Neuronal stem cell (in vitro differentiated cells): Measurements from ENCODE around the gene MKNK2.

Source experiments
- DNase-seq: peaks from one replicate; pipeline ENCODE4 v3.0.0-alpha.2; 2013; ENCODE audit warnings: low spot score
- H2AFZ ChIP-seq: one replicate; pipeline ENCODE4 v1.6.1; 2013; ENCODE audit warnings: mild to moderate bottlenecking, low read length, inconsistent platforms
- H2AK5ac ChIP-seq: 2 replicates; pipeline ENCODE4 v1.6.1; 2013; ENCODE audit warnings: low read depth, mild to moderate bottlenecking, inconsistent platforms, low read length, moderate library complexity, mixed read lengths
- H2BK120ac ChIP-seq: 2 replicates; pipeline ENCODE4 v1.6.1; 2013; ENCODE audit warnings: low read depth, mild to moderate bottlenecking, inconsistent platforms, low read length, moderate library complexity, mixed read lengths
- H2BK12ac ChIP-seq: one replicate; pipeline ENCODE4 v1.6.1; 2013; ENCODE audit warnings: low read length, inconsistent platforms
- H2BK15ac ChIP-seq: 2 replicates; pipeline ENCODE4 v1.6.1; 2013; ENCODE audit warnings: mild to moderate bottlenecking, low read length, inconsistent platforms, mixed read lengths
- H2BK5ac ChIP-seq: one replicate; pipeline ENCODE4 v1.6.1; 2013; ENCODE audit warnings: inconsistent platforms, mild to moderate bottlenecking, low read length, moderate library complexity
- H3K14ac ChIP-seq: one replicate; pipeline ENCODE4 v1.6.1; 2013; ENCODE audit warnings: low read length, inconsistent platforms
- H3K18ac ChIP-seq: 2 replicates; pipeline ENCODE4 v1.6.1; 2013; ENCODE audit warnings: low read length, inconsistent platforms
- H3K23ac ChIP-seq: 2 replicates; pipeline ENCODE4 v1.6.1; 2013; ENCODE audit warnings: low read depth, mild to moderate bottlenecking, mixed read lengths, low read length, inconsistent platforms; ENCODE audit not compliant: poor library complexity
- H3K27ac ChIP-seq: replicated peaks from 3 replicates; pipeline ENCODE4 v1.5.1; 2013; ENCODE audit warnings: low read length, inconsistent platforms
- H3K27me3 ChIP-seq, 3 experiments: 2 replicates each; pipeline ENCODE4 v1.6.1; 2013; ENCODE audit warnings: low read length in 3 of 3, mild to moderate bottlenecking in 2 of 3, inconsistent platforms in 1 of 3, low read depth in 1 of 3, mixed read lengths in 1 of 3, moderate library complexity in 1 of 3; ENCODE audit not compliant: control insufficient read depth in 3 of 3, insufficient read depth in 3 of 3
- H3K36me3 ChIP-seq, 2 donors: replicated peaks in 1 of 2; 2 replicates each; pipeline ENCODE4 v1.6.1; 2013; ENCODE audit warnings: low read length in 2 of 2; ENCODE audit not compliant: control insufficient read depth in 2 of 2, insufficient read depth in 2 of 2
- H3K4ac ChIP-seq: 2 replicates; pipeline ENCODE4 v1.6.1; 2013; ENCODE audit warnings: inconsistent platforms, mild to moderate bottlenecking, low read length, moderate library complexity
- H3K4me1 ChIP-seq, 2 donors: 1 replicate in 1 of 2; 2 replicates in 1 of 2; pipeline ENCODE4 v1.6.1; 2013; ENCODE audit warnings: low read length in 2 of 2, low read depth in 1 of 2; ENCODE audit not compliant: control insufficient read depth in 2 of 2, insufficient read depth in 1 of 2
- H3K4me2 ChIP-seq: one replicate; pipeline ENCODE4 v1.6.1; 2013; ENCODE audit warnings: mild to moderate bottlenecking, low read length, inconsistent platforms; ENCODE audit not compliant: insufficient read depth, poor library complexity, severe bottlenecking
- H3K4me3 ChIP-seq, 2 donors: 2 replicates each; pipeline ENCODE4 v1.5.1; 2013; ENCODE audit warnings: low read length in 2 of 2, mild to moderate bottlenecking in 2 of 2, inconsistent platforms in 1 of 2, moderate library complexity in 1 of 2
- H3K79me1 ChIP-seq: one replicate; pipeline ENCODE4 v1.6.1; 2013; ENCODE audit warnings: low read depth, mild to moderate bottlenecking, inconsistent platforms, low read length, moderate library complexity
- H3K9ac ChIP-seq: one replicate; pipeline ENCODE4 v1.6.1; 2013; ENCODE audit warnings: mild to moderate bottlenecking, low read depth, low read length, inconsistent platforms; ENCODE audit not compliant: poor library complexity
- H3K9me3 ChIP-seq, 2 donors: replicated peaks in 1 of 2; 2 replicates each; pipeline versions ENCODE3 to v1.6.1; 2013; ENCODE audit warnings: low read length in 2 of 2, mild to moderate bottlenecking in 2 of 2, inconsistent platforms in 1 of 2, low read depth in 1 of 2, mixed read lengths in 1 of 2, moderate library complexity in 1 of 2; ENCODE audit not compliant: control insufficient read depth in 2 of 2, insufficient read depth in 1 of 2
- H4K8ac ChIP-seq: one replicate; pipeline ENCODE4 v1.6.1; 2013; ENCODE audit warnings: low read depth, mild to moderate bottlenecking, inconsistent platforms, low read length, moderate library complexity
- H4K91ac ChIP-seq: one replicate; pipeline ENCODE4 v1.6.1; 2013; ENCODE audit warnings: low read length, low read depth, mild to moderate bottlenecking, inconsistent platforms; ENCODE audit not compliant: poor library complexity
- WGBS, 2 donors: extraction: QIAGEN DNeasy Blood & Tissue Kit; methylation state at CpG; one replicate each; pipeline ENCODE4 v1.1.7; 2013; ENCODE audit warnings: missing lambda C conversion rate in 2 of 2, mixed read lengths in 1 of 2; ENCODE audit not compliant: insufficient read length in 2 of 2, insufficient replicate concordance in 1 of 2; ENCODE audit errors: extremely low coverage in 2 of 2; 5-methylcytosine and 5-hydroxymethylcytosine counted together

MKNK2 gene

GRCh38 chr19:2051773-2052704 lies 995 bp upstream of the MKNK2 start:
- Histone ChIP-seq H3K14ac (peak overlapping the region; percentile 27), H3K23ac (peak overlapping the region; percentile 100), H3K27ac (no peak overlapping the region), H3K27me3 (no peaks in the 10 kb centered on the region), H3K9me3 (no peaks in the 10 kb centered on the region), H2AFZ (peak overlapping the region; percentile 76), H4K91ac (peak overlapping the region; percentile 92), H2BK12ac (peak overlapping the region; percentile 97), H2BK5ac (peak overlapping the region; percentile 96), H3K4me1 (peaks cover 26 to 35% of the 10 kb centered on the region in 2 donors), H3K4ac (peak overlapping the region; percentile 85), H3K4me3 (peak overlapping the region in 1 of 2 donors; percentile 97), H3K4me2 (peak overlapping the region; percentile 80), H2AK5ac (peak overlapping the region; percentile 99), H3K18ac (peak overlapping the region; percentile 99), H3K36me3 (peaks cover 9 to 16% of the 10 kb centered on the region in 2 donors), H3K9ac (peak overlapping the region; percentile 90), H3K79me1 (peaks cover 27% of the 10 kb centered on the region), H2BK15ac (peak overlapping the region; percentile 89), H2BK120ac (peak overlapping the region; percentile 96), H4K8ac (peak overlapping the region; percentile 86)
- WGBS, 2 donors: no CpG with 5 or more reads among the region's 18 CpGs
- no peak for DNase-seq

DNA sequence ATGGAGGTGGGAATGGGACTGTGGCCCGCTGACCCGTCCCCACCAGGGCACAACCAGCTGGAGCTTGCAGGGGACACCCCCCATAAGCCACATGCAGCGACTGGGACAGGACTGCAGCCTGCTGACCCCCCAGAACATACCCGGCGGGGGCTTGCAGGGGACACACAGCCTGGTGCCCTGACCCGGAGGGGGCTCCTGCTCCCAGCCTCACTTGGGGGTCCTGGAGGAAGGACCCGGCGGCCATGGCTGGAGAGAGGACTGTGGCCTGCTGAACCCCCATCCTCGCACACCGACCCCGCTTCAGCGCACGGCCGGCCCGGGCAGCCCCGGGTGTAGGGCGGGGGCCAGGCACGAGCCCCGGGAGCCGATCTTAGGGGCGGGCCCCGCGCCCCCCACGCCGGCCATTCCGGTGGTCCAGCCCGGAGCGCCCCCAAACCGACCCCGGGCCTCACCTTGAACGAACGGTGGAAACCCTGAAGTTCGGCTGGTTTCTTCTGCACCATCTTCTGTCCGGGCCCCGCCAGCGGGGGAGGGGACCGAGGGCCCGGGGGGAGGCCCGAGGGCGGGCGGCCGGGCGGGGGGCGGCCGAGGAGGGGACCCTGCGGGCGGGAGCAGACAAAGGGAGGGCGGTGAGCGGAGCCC lies 574 bp downstream of the MKNK2 start:
- H3K9ac ChIP-seq: peak overlapping the region; percentile 93
- DNase-seq: no peak
- H2BK5ac ChIP-seq: peak overlapping the region; percentile 53
- peak overlapping the region; percentile 89 for H3K18ac ChIP-seq
- no peak overlapping the region for H4K8ac ChIP-seq
- H3K27me3 ChIP-seq: no peaks in the 10 kb centered on the region
- no peak overlapping the region for H3K4ac ChIP-seq
- H2BK15ac ChIP-seq: peak overlapping the region; percentile 75
- H3K9me3 ChIP-seq: no peaks in the 10 kb centered on the region
- peaks cover 18 to 22% of the 10 kb centered on the region in 2 donors for H3K4me1 ChIP-seq
- WGBS, 2 donors: no CpG with 5 or more reads among the region's 49 CpGs
- no peak overlapping the region for H3K27ac ChIP-seq
- H3K23ac ChIP-seq: peak overlapping the region; percentile 100
- no peak overlapping the region for H2BK12ac ChIP-seq
- H3K79me1 ChIP-seq: peaks cover 38% of the 10 kb centered on the region
- H3K4me2 ChIP-seq: peak overlapping the region; percentile 90
- peak overlapping the region; percentile 97 to 98 for H3K4me3 ChIP-seq
- H4K91ac ChIP-seq: no peak overlapping the region
- peaks cover 20 to 32% of the 10 kb centered on the region in 2 donors for H3K36me3 ChIP-seq
- peak overlapping the region; percentile 90 for H2AK5ac ChIP-seq
- H3K14ac ChIP-seq: peak overlapping the region; percentile 0
- peak overlapping the region; percentile 22 for H2AFZ ChIP-seq
- no peak overlapping the region for H2BK120ac ChIP-seq

DNA sequence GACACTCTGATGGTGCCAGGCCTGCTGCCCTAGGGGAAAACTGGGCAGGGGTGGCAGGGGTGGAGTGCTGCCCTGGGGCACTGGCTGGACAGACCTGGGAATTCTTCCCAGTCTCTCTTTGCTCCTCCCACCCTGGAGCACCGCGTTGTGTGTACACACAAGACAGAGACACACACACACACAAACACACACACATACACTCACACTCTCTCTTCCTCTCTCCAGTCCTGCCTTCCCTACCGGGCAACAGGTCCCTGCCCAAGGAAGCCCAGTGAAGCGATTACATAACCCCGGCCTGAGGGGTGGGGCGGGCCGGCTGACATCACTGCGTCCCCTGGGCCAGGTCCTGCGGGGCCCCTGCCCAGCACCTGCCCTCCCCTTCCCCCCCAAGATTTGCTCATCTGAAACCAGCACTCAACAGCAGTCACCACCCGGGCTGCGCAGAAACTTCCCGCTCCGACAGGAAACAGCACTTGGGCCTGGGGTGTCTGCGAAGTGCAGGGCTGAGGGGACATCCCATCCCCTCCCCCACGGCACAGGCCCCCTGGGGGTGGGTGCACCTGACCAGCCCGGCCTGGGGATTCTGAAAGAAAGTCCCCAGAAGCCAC lies 1.2 kb downstream of the MKNK2 start:
- H3K14ac ChIP-seq: peak overlapping the region; percentile 56
- H3K27ac ChIP-seq: no peak overlapping the region
- peak overlapping the region; percentile 91 for H3K9ac ChIP-seq
- H2BK15ac ChIP-seq: peak overlapping the region; percentile 95
- no peaks in the 10 kb centered on the region for H3K27me3 ChIP-seq
- WGBS, 2 donors: no CpG with 5 or more reads among the region's 16 CpGs
- H2AK5ac ChIP-seq: peak overlapping the region; percentile 92
- peak overlapping the region; percentile 75 for H2BK12ac ChIP-seq
- peaks cover 23 to 38% of the 10 kb centered on the region in 2 donors for H3K36me3 ChIP-seq
- peak overlapping the region; percentile 89 for H3K18ac ChIP-seq
- H3K4ac ChIP-seq: no peak overlapping the region
- H3K79me1 ChIP-seq: peaks cover 42% of the 10 kb centered on the region
- H2BK120ac ChIP-seq: no peak overlapping the region
- H2AFZ ChIP-seq: no peak overlapping the region
- peak overlapping the region; percentile 90 for H3K4me2 ChIP-seq
- peak overlapping the region; percentile 97 to 98 for H3K4me3 ChIP-seq
- H2BK5ac ChIP-seq: peak overlapping the region; percentile 93
- H4K8ac ChIP-seq: peak overlapping the region; percentile 72
- DNase-seq: no peak
- peak overlapping the region; percentile 91 for H3K23ac ChIP-seq
- no peaks in the 10 kb centered on the region for H3K9me3 ChIP-seq
- H4K91ac ChIP-seq: no peak overlapping the region
- H3K4me1 ChIP-seq: peaks cover 17 to 20% of the 10 kb centered on the region in 2 donors
